Kidney (tissue), 14 donors: ENCODE results near the gene CFAP43. TPM values are rescaled to one million over a fixed set of nuclear protein-coding genes. Genes with fewer than 3 reads are reported as not detected.

Experiments
- DNase-seq, 5 donors: peaks; one replicate each; pipeline ENCODE4 v3.0.0-alpha.2; 2013 to 2020
- FAIRE-seq: peaks from 2 replicates; lab custom pipeline; 2012; peaks lifted over from hg19 to GRCh38; lab: Jason Lieb, UNC
- H3K27ac ChIP-seq, 2 donors: one replicate each; pipeline ENCODE4 v1.7.0; 2013; ENCODE audit warnings: low read depth in 2 of 2, low read length in 2 of 2, inconsistent platforms in 1 of 2
- H3K27me3 ChIP-seq: one replicate; pipeline ENCODE4 v1.7.1; 2013; ENCODE audit warnings: low read length, inconsistent platforms; ENCODE audit not compliant: control insufficient read depth, insufficient read depth
- H3K36me3 ChIP-seq, 3 donors: one replicate each; pipeline versions ENCODE4 v1.7.0 to v1.7.1; 2013; ENCODE audit warnings: low read length in 3 of 3, control low read depth in 1 of 3, inconsistent platforms in 1 of 3; ENCODE audit not compliant: insufficient read depth in 3 of 3, control insufficient read depth in 2 of 3
- H3K4me1 ChIP-seq, 3 donors: one replicate each; pipeline versions ENCODE4 v1.7.0 to v1.7.1; 2013; ENCODE audit warnings: low read length in 3 of 3, inconsistent platforms in 1 of 3, low read depth in 1 of 3; ENCODE audit not compliant: control insufficient read depth in 2 of 3, insufficient read depth in 2 of 3
- H3K4me3 ChIP-seq, 3 donors: one replicate each; pipeline versions ENCODE4 v1.7.0 to v1.8.1; 2013; ENCODE audit warnings: low read length in 3 of 3, control low read depth in 1 of 3, inconsistent platforms in 1 of 3
- H3K9ac ChIP-seq, 3 donors: one replicate each; pipeline versions ENCODE4 v1.7.0 to v1.7.1; 2013; ENCODE audit warnings: low read length in 3 of 3, control low read depth in 1 of 3, inconsistent platforms in 1 of 3
- H3K9me3 ChIP-seq, 3 donors: one replicate each; pipeline versions ENCODE4 v1.7.0 to v1.7.1; 2013; ENCODE audit warnings: low read length in 3 of 3, control low read depth in 1 of 3, inconsistent platforms in 1 of 3; ENCODE audit not compliant: control insufficient read depth in 2 of 3, insufficient read depth in 1 of 3
- intact Hi-C: fragments of 100-400 bp; cut with DNase I; formaldehyde crosslinking; loops from one replicate; pipeline ENCODE4 v1.11.1; 2022
- polyA plus RNA-seq: library from polyadenylated mRNA; stranded (reverse); fragments of 350-450 nt; fragmentation: Illumina TruSeq; extraction: RNeasy Lipid Tissue Mini Kit (QIAGEN cat#74804); gene quantifications from one replicate; pipeline ENCODE4 v1.2.3, GENCODE V29; 2014; ENCODE audit warnings: low read depth, low replicate concordance; ENCODE audit not compliant: insufficient read depth
- total RNA-seq: library from RNA; stranded (reverse); fragmentation: NEBNext Ultra II Directional; extraction: Animal tissue kit (Norgen Biotek cat#: 25700); gene quantifications from one replicate; pipeline ENCODE4 v1.2.1, GENCODE V29; 2021
- TF ChIP-seq, protein P1 (sequence below): IDR thresholded peaks from 3 replicates; pipeline ENCODE4 v1.5.1; 2012; ENCODE audit warnings: mild to moderate bottlenecking, moderate library complexity, borderline replicate concordance; ENCODE audit not compliant: insufficient read depth; ENCODE audit errors: extremely low read depth
- donor health status: control.
- donor health status: control.
- donor health status: control.
- donor health status: control.
- donor health status: control.
- donor health status: DM: yes; HTN: yes; CAD: no.
- donor health status: Normal renal cell carcinoma (clear cell type).

Gene CFAP43
- total and polyA plus RNA-seq, 2 donors from 2014 or later: 3.1 to 7.2 TPM

DNA sequence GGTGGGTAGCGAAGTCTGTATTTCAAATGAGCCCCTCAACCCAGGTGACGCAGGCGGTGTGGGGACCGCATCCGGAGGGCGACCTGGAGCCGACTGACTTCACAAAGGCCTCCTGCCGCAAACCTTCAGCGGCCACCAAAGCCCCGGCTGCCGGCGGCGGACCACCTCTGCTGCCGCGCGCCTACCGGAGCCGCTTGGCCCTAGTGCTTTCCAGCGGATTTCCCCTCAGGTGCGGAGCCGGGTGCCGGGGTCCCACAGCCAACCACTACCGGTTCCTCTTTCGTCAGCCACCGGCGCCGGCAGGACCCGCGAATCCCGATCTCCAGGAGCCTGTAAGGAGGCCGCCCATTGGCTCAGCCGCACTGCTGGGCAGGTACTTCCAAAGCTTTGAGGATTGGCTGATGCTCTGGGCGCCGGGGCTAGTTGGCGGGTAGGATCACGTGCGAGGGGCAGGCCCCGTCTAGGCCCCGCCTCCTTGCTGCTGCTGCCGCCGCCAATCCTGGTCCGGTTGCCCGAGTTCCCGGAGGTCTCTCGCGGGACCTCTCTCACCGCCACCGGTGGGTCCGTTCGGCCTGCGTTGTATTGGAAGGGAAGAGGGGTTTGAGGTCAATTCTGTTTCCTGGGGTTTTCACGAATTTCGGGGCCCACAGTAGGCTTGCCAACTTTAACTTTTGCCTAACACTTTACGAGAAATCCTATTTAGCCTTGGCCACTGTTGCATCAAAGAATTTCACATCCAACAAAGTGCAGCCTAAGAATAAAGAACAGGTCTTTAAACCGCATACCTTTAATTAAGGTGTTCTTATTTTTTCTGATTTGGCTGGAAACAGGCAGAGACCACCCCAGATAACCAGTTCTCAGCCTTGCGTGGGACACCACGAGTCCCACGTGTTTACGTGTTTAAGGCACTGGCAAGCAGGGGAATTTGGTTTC lies 36.8 kb upstream of the CFAP43 start, which contains the start of gene GSTO2:
Gene GSTO2, plus strand, starts transcription at position 472 of the 933 bp plus-strand sequence. CDS start 5,732 bp downstream, outside the sequence.
- Histone ChIP-seq H3K4me3 (peak within 1 kb of the TSS; percentile 65 to 94 (median 67)), H3K27ac (peak within 1 kb of the TSS; percentile 43 to 69), H3K27me3 (no peaks in the 10 kb centered on the region), H3K36me3 (peaks cover 0 to 21% (median 13%) of the 10 kb centered on the region in 3 donors), H3K9me3 (no peaks in the 10 kb centered on the region), H3K4me1 (peaks cover 0 to 2% (median 0%) of the 10 kb centered on the region in 3 donors), H3K9ac (peak within 1 kb of the TSS; percentile 31 to 98 (median 79))
- intact Hi-C loops: no loop called here
- DNase-seq: peak; percentile 99 to 100 (median 99)
- peak; percentile 99 for FAIRE-seq
- TF ChIP-seq, protein P1, sequence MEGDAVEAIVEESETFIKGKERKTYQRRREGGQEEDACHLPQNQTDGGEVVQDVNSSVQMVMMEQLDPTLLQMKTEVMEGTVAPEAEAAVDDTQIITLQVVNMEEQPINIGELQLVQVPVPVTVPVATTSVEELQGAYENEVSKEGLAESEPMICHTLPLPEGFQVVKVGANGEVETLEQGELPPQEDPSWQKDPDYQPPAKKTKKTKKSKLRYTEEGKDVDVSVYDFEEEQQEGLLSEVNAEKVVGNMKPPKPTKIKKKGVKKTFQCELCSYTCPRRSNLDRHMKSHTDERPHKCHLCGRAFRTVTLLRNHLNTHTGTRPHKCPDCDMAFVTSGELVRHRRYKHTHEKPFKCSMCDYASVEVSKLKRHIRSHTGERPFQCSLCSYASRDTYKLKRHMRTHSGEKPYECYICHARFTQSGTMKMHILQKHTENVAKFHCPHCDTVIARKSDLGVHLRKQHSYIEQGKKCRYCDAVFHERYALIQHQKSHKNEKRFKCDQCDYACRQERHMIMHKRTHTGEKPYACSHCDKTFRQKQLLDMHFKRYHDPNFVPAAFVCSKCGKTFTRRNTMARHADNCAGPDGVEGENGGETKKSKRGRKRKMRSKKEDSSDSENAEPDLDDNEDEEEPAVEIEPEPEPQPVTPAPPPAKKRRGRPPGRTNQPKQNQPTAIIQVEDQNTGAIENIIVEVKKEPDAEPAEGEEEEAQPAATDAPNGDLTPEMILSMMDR: no peak

DNA sequence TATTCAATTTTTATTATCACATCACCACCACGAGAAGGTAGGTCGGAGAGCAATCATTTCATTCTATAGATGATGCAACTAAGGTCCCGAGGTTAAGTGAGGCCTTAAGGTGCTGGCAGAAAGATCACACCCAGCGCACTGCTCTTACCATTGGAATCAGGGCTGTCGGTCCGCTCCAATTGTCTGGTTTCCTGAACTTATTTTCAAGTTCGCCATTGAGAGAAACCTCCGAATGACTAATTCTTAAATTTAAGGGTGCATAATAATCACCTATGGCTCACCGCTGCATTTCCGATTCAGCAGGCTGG lies 36.2 kb upstream of the CFAP43 start:
- Histone ChIP-seq H3K9ac (peak overlapping the region in 2 of 3 donors; percentile 46 to 79), H3K4me3 (peak overlapping the region; percentile 59 to 77 (median 65)), H3K4me1 (peaks cover 0 to 2% (median 0%) of the 10 kb centered on the region in 3 donors), H3K27ac (peak overlapping the region; percentile 43 to 69), H3K36me3 (peaks cover 0 to 21% (median 15%) of the 10 kb centered on the region in 3 donors), H3K27me3 (no peaks in the 10 kb centered on the region), H3K9me3 (no peaks in the 10 kb centered on the region)
- FAIRE-seq (no peak), DNase-seq (no peak)
- TF ChIP-seq, protein P1: no peak
- intact Hi-C loops: no loop called here

DNA sequence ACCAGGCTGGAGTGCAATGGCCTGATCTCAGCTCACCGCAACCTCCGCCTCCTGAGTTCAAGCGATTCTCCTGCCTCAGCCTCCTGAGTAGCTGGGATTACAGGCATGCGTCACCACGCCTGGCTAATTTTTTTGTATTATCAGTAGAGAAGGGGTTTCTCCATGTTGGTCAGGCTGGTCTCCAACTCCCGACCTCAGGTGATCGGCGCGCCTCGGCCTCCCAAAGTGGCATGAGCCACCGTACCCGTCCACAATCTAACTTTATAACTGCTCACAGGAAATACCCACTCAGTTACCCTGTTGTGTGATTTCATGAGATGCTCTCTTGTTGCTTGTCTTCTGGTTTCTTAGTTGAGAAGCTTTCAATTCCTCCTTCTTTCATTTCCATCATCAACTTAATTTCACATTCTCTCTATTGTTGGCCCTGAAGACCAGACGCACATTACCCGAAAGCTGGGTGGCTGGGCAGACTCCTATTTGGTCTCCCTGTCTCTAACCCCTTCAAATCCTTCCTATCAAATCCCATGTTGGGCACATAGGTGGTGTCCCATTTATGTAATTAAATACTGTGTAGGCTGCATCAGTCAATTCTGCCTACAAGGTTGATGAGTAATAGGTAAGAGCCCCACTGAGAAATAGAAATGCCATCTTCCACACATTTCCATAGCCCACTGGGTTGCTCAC lies 35.7 kb upstream of the CFAP43 start:
- FAIRE-seq (no peak), DNase-seq (no peak)
- Histone ChIP-seq H3K9ac (peak overlapping the region in 2 of 3 donors; percentile 46 to 79), H3K27ac (no peak overlapping the region), H3K27me3 (no peaks in the 10 kb centered on the region), H3K4me1 (peaks cover 0 to 2% (median 0%) of the 10 kb centered on the region in 3 donors), H3K4me3 (peak overlapping the region; percentile 59 to 77 (median 65)), H3K9me3 (no peaks in the 10 kb centered on the region), H3K36me3 (peaks cover 0 to 25% (median 15%) of the 10 kb centered on the region in 3 donors)
- intact Hi-C loops: no loop called here
- TF ChIP-seq, protein P1: no peak
